Lower leg skin (tissue), 4 donors: ENCODE data around the gene PKN2. TPM values are rescaled to one million over a fixed set of nuclear protein-coding genes. Genes with fewer than 3 reads are reported as not detected.

Experiments used
- DNase-seq, 2 donors: peaks; one replicate each; pipeline ENCODE4 v3.0.0-alpha.2; 2019; ENCODE audit warnings: low spot score in 2 of 2
- H3K4me3 ChIP-seq: fragments of 200-600 bp; sonication (generic); 2 replicates; pipeline ENCODE4 v1.5.1; 2017; ENCODE audit warnings: mild to moderate bottlenecking, low read depth; ENCODE audit not compliant: poor library complexity, severe bottlenecking
- CTCF ChIP-seq, 3 donors: fragments of 450-650 bp; IDR thresholded peaks; one replicate each; pipeline ENCODE4 v1.5.1; 2016; ENCODE audit warnings: antibody characterized with exemption in 3 of 3, mild to moderate bottlenecking in 3 of 3, moderate library complexity in 2 of 3
- POLR2A ChIP-seq, 2 donors: fragments of 450-650 bp; IDR thresholded peaks; one replicate each; pipeline ENCODE4 v1.6.1; 2016 to 2017; ENCODE audit warnings: antibody characterized with exemption in 2 of 2, mild to moderate bottlenecking in 1 of 2, moderate library complexity in 1 of 2
- WGBS, 2 donors: methylation state at CpG; one replicate each; pipeline ENCODE4 v1.1.5; 2018; 5-methylcytosine and 5-hydroxymethylcytosine counted together
- intact Hi-C: fragments of 100-400 bp; cut with DNase I; formaldehyde crosslinking; loops from one replicate; pipeline ENCODE4 v1.15.0; 2023; ENCODE audit warnings: low total_unique reads
- total RNA-seq, 4 donors: library from RNA; depleted of rRNA; stranded (reverse); fragments of >200 nt; gene quantifications; one replicate each; pipeline ENCODE4 v1.1.0, GENCODE V29; 2016

The PKN2 gene
- total RNA-seq, 4 donors from 2014 or later: 25.1 to 34.6 (median 29.8) TPM

- intact Hi-C loops: no loop called here
- TF ChIP-seq CTCF (IDR thresholded peaks at IDR 0.05) (no peak), POLR2A (IDR thresholded peaks at IDR 0.05) (no peak)
- 59 to 65% methylated on average over 3 of the region's 3 CpGs for WGBS, 2 donors
Measured at GRCh38 chr1:88883156-88883555, 199.1 kb downstream of the PKN2 start.

More at GRCh38 chr1:88883156-88883555, 199.1 kb downstream of the PKN2 start:
- no peak for DNase-seq
- H3K4me3 ChIP-seq: no peak overlapping the region

Other genes with a start within 250 kb of the PKN2 start
- gene GTF2B, start 207.3 kb downstream of the PKN2 start, total RNA-seq: 10 to 100 TPM; 38.8 to 50.0 (median 40.3) TPM